Fibroblast of skin of right quadriceps (primary cell): ENCODE measurements around the gene UNC13A.
"Not testable (repeated sequence)": the region's sequence is repeated elsewhere in the genome, so short reads cannot be mapped to it uniquely, and the experiment has no call there.

Experiments used
- DNase-seq: peaks from one replicate; pipeline ENCODE4 v3.0.0-alpha.2; 2013

The UNC13A gene

DNA sequence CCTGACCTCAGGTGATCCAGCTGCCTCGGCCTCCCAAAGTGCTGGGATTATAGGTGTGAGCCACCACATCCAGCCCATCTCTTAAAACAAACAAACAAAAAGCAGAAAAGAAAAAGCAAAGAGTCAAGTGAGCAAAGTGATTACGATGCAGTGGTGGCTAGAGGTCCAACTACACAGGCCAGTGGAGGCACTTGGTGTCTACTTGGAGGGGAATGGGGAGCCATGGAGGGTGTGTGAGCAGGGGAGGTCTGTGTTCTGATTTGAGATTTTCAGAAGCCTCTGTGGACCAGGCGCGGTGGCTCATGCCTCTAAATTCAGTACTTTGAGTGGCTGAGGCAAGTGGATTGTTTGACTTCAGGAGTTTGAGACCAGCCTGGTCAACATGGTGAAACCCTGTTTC lies 126.1 kb downstream of the UNC13A start:
- no peak for DNase-seq

GRCh38 chr19:17560205-17560595 lies 128.0 kb downstream of the UNC13A start:
- DNase-seq, result peak; percentile 63

- no peak for DNase-seq
Measured at GRCh38 chr19:17557466-17557865, 130.7 kb downstream of the UNC13A start.

DNA sequence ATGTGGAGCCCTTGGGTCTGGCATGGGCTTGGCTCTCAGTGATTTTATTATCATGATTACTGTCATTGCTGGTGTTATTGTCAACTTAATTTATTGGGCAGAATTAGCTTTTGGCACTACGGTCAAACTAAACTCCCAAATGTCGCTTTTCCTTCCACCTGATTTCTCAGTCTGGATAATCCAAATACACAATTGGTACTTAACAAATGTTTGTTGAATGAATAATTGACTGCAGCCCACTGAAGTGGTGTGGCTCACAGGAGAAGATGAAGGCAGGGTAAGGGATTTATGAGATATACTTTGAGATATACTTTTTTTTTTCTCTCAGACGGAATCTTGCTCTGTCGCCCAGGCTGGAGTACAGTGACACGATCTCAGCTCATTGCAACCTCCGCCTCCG lies 131.2 kb downstream of the UNC13A start:
- DNase-seq, result no peak

DNA sequence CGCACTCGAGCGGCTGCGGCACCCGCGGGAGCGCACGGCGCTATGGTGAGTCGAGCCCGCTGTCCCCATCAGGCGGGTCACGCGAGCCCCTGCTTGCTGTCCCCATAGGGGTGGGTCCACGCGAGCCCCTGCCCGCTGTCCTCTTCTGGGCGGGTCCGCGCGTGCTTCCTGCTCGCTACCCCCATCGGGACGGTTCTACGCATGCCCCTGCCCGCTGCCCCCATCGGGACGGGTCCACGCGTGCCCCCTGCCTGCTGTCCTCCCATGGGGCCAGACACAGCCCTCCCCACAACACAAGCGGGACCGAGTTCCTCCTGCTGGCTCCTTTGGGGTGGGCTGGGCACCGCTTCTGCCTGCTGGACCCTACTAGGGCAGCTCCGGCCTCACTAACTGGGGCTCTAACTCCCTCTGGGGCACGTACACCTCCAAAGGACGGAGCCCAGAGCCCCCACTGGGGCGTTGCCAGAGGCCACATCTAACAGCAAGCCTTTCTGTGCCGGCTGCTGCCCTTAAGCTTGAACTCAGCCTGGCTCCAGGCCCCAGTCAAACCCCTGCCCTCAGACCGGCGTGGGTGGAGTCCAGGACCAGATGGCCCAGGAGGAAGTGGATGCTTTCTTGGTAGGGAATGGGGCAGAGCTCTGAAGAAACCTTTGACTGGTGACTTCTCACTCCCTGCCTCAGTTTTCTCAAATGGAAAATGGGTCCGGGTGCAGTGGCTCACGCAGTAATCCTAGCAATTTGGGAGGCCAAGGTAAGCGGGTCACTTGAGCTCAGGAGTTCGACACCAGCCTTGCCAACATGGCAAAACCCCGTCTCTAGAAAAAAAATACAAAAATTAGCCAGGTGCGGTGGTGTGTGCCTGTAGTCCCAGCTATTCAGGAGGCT lies 132.0 kb downstream of the UNC13A start:
- DNase-seq, result peak; percentile 19

- peak; percentile 90 for DNase-seq
Measured at GRCh38 chr19:17555480-17555928, 132.7 kb downstream of the UNC13A start, which contains the start of gene COLGALT1. TSS of gene COLGALT1 (plus strand) at chr19:17555649. CDS start at chr19:17555714, 65 bp downstream.

DNA sequence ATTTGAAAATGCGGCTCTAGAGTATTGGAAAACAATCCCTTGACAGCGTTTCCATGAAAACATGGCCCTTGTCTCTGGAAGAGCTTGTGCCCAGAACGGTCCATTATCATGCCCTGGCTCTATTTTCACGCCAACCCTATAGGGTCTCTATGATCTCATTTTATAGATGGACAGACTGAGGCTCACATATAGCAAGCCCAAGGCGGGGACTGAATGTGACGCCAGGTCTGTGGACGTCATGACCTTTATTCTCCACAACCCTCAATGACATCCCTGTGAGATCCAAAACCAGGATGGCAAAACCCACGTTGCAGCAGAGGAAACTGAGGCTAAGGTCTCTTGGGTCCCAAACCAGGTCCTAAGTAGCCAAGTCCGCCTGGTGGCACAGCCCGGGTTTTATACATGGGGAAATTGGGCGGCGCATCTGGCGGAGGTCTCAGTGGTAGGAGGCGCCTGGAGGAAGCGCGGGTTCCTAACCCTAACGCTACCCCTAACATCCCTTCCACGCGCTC lies 133.1 kb downstream of the UNC13A start:
- DNase-seq, result no peak

DNA sequence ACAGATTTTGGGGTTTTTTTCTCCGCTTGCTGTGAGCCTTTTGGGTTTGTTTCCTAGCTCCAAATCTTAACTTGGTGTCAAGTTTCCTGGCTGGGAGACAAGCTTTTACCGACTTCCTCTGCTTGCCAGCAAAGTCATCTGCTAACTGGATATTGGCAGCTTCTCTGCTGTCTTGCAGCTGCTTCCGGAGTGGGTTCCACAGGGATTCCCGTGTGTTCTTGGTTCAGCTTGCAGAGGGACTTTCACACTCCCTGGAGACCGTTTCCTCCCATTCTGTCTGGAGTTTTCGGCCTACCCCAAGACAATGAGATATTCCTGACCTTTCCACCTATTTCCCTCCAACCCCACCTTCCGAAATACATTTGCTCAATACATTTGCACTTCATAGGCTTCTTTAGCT lies 134.9 kb downstream of the UNC13A start:
- DNase-seq, result peak; percentile 85

GRCh38 chr19:17552735-17553134 lies 135.4 kb downstream of the UNC13A start:
- not testable (repeated sequence) for DNase-seq
